K562 (cell line): ENCODE results near the gene UIMC1. TPM values are rescaled to one million over a fixed set of nuclear protein-coding genes. Genes with fewer than 3 reads are reported as not detected.

Source experiments
- DACH1 ChIP-seq: fragments of 450-650 bp; IDR thresholded peaks from 2 replicates; pipeline ENCODE4 v1.6.1; 2018; ENCODE audit not compliant: partially characterized antibody
- ETV6 ChIP-seq, 3 experiments: fragments of 150-350 bp in 1 of 3; sonication (generic) in 1 of 3; formaldehyde crosslinking in 1 of 3; IDR thresholded peaks; 2 replicates each; pipeline versions ENCODE4 v1.6.1 to v1.8.0; 2014 to 2022; ENCODE audit warnings: borderline replicate concordance in 2 of 3, low read depth in 2 of 3, antibody characterized with exemption in 1 of 3, low read length in 1 of 3, mild to moderate bottlenecking in 1 of 3, missing genetic modification reagents in 1 of 3
- FOSL1 ChIP-seq: fragments of 200-800 bp; sonication (Bioruptor generic); conservative IDR thresholded peaks from 2 replicates; pipeline ENCODE4 v1.6.1; 2016; ENCODE audit warnings: missing genetic modification characterization, missing compliant biosample characterization
- GABPB1 ChIP-seq: sonication (generic); formaldehyde crosslinking; IDR thresholded peaks from 2 replicates; pipeline ENCODE4 v1.8.0; 2022; ENCODE audit warnings: mild to moderate bottlenecking, missing genetic modification reagents
- HCFC1 ChIP-seq: IDR thresholded peaks from 2 replicates; pipeline ENCODE4 v1.6.1; 2012; ENCODE audit warnings: low read depth, low read length, improper control_type of control experiment
- KLF6 ChIP-seq: fragments of 250-450 bp; sonication (Bioruptor Pico); IDR thresholded peaks from 2 replicates; pipeline ENCODE4 v1.4.0; 2020; ENCODE audit warnings: mild to moderate bottlenecking, moderate library complexity, borderline replicate concordance
- LCOR ChIP-seq: sonication (generic); formaldehyde crosslinking; IDR thresholded peaks from 2 replicates; pipeline ENCODE4 v1.8.0; 2022; ENCODE audit warnings: mild to moderate bottlenecking, missing genetic modification reagents
- NFE2L1 ChIP-seq: fragments of 450-650 bp; IDR thresholded peaks from 2 replicates; pipeline ENCODE4 v1.6.1; 2016; ENCODE audit warnings: missing genetic modification characterization, low read depth, mild to moderate bottlenecking, missing compliant biosample characterization, moderate library complexity, borderline replicate concordance
- POLR2G ChIP-seq: fragments of 200-400 bp; formaldehyde crosslinking; IDR thresholded peaks from 2 replicates; pipeline ENCODE4 v1.6.1; 2017; ENCODE audit warnings: low read depth, mild to moderate bottlenecking, antibody characterized with exemption, low read length, moderate library complexity
- POLR2H ChIP-seq: IDR thresholded peaks from 2 replicates; pipeline ENCODE4 v1.6.1; 2016; ENCODE audit warnings: missing genetic modification characterization, low read depth, mild to moderate bottlenecking, control low read depth, missing compliant biosample characterization, moderate library complexity
- PTRF ChIP-seq: fragments of 450-650 bp; IDR thresholded peaks from 2 replicates; pipeline ENCODE4 v1.6.1; 2016; ENCODE audit warnings: mild to moderate bottlenecking, missing genetic modification characterization, missing compliant biosample characterization
- STAG1 ChIP-seq: sonication (generic); formaldehyde crosslinking; IDR thresholded peaks from 2 replicates; pipeline ENCODE4 v1.5.0; 2020; ENCODE audit warnings: missing genetic modification reagents, borderline replicate concordance
- ZNF263 ChIP-seq: sonication (generic); formaldehyde crosslinking; IDR thresholded peaks from 2 replicates; pipeline ENCODE4 v1.8.0; 2022; ENCODE audit warnings: mild to moderate bottlenecking, missing genetic modification reagents, borderline replicate concordance
- ZNF436 ChIP-seq: fragments of 250-450, 450-650 bp; sonication (Bioruptor Pico); formaldehyde crosslinking; IDR thresholded peaks from 2 replicates; pipeline ENCODE4 v1.7.0; 2020; ENCODE audit warnings: mild to moderate bottlenecking
- ZNF584 ChIP-seq: fragments of 200-800 bp; sonication (Bioruptor generic); IDR thresholded peaks from 2 replicates; pipeline ENCODE4 v1.6.1; 2016; ENCODE audit warnings: low read depth, mild to moderate bottlenecking, missing genetic modification characterization, missing compliant biosample characterization
- polyA plus RNA-seq, 8 experiments: library from polyadenylated mRNA; depleted of rRNA in 4 of 8; stranded (reverse) in 5 of 8; unstranded in 3 of 8; fragments of >200 nt; fragmentation: Nextera tagmentation in 2 of 8; fragmentation: Illumina TruSeq in 1 of 8; extraction: Ambion mirVana in 2 of 8; extraction: Trizol in 1 of 8; gene quantifications; 2 replicates each; pipeline versions ENCODE4 v1.2.1 to v1.2.3, GENCODE V29; 2011 to 2014; ENCODE audit warnings: inconsistent platforms in 1 of 8, missing spikeins in 1 of 8
- total RNA-seq, 7 experiments: library from RNA; depleted of rRNA in 6 of 7; stranded (reverse); fragments of >200 nt in 6 of 7; fragmentation: Illumina TruSeq in 2 of 7; extraction: Trizol in 2 of 7; gene quantifications; 2 replicates each; pipeline versions ENCODE4 v1.2.1 to v1.2.3, GENCODE V29; 2011 to 2021; ENCODE audit warnings: low replicate concordance in 1 of 7
- TF ChIP-seq, protein P1 (sequence below): fragments of 250-450 bp; sonication (Bioruptor Pico); IDR thresholded peaks from 2 replicates; pipeline ENCODE4 v1.5.0; 2020; ENCODE audit warnings: mild to moderate bottlenecking, borderline replicate concordance
- TF ChIP-seq, protein P2 (sequence below): fragments of 250-450 bp; sonication (Bioruptor Pico); IDR thresholded peaks from 2 replicates; pipeline ENCODE4 v1.4.0; 2020; ENCODE audit warnings: mild to moderate bottlenecking
- TF ChIP-seq, protein P3 (sequence below): sonication (generic); formaldehyde crosslinking; IDR thresholded peaks from 2 replicates; pipeline ENCODE4 v1.8.1; 2023; ENCODE audit warnings: mild to moderate bottlenecking, missing genetic modification reagents
- TF ChIP-seq, protein P4 (sequence below), 3 experiments: IDR thresholded peaks in 2 of 3; conservative IDR thresholded peaks in 1 of 3; 2 replicates each; pipeline ENCODE4 v1.5.1; 2011 to 2012; ENCODE audit warnings: low read length in 3 of 3, mild to moderate bottlenecking in 3 of 3, control low read depth in 2 of 3, improper control_type of control experiment in 1 of 3, inconsistent platforms in 1 of 3, low read depth in 1 of 3, mixed read lengths in 1 of 3, moderate library complexity in 1 of 3; ENCODE audit not compliant: insufficient read depth in 2 of 3

The UIMC1 gene
- total and polyA plus RNA-seq, 9 of the 15 experiments (the other 6 are each of a cell fraction or from before 2014, with no cell fraction given), result 14.9 to 51.7 (median 36.8) TPM

DNA sequence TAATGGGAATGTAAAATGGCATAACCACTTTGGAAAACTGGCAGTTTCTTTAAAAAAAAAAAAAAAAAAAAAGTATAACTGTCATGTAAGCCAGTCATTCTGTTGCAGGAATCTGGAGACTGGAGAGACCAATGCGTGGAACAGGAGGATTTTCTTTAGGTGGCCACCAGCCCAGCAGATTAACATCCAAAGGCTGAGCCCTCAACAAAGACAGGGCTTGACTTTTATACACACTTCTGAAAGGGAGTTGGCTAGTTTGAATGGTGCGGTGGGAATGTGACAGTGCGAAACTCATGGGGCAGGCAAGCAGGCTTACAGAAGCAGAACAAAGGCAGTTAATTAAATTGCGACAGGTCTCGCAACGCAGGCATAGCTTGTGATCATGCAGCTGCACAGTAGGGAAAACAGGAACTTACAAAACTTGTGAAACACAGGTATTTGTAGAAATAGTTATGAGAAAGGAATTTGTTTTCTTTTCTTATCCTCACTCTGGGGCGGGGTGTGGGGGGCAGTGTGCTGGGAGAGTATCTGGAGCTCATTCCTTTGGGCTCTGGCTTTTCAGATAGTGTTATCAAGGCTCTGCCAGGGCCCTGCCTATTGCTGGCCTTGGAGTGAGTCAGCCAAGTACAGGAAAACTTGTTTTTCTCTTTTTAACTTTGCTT is 12.0 kb downstream of the UIMC1 start (continued):
- 0 out of 2 replicates have a peak, but pooled peaks have one; percentile 3 for TF ChIP-seq NFE2L1 (tag)
- TF ChIP-seq ZNF436 (CRISPR knock-in tag), result no peak
- peak; percentile 83 for TF ChIP-seq LCOR
- peak; percentile 99 for TF ChIP-seq FOSL1 (tag)
- 0 out of 4 replicates have a peak, but pooled peaks of 1 of the 2 experiments have one; percentile 29 for TF ChIP-seq ETV6 (IDR thresholded peaks at IDR 0.05; ENCODE audit: borderline replicate concordance in 1 of 2, low read depth in 2 of 2, low read length in 1 of 2)
- no peak for TF ChIP-seq ETV6 (CRISPR knock-in tag; IDR thresholded peaks at IDR 0.05; ENCODE audit: borderline replicate concordance)
- peak; percentile 73; the same call in 1 of the 2 replicates for TF ChIP-seq KLF6 (CRISPR knock-in tag)
- TF ChIP-seq HCFC1, result no peak
- TF ChIP-seq, protein P1, sequence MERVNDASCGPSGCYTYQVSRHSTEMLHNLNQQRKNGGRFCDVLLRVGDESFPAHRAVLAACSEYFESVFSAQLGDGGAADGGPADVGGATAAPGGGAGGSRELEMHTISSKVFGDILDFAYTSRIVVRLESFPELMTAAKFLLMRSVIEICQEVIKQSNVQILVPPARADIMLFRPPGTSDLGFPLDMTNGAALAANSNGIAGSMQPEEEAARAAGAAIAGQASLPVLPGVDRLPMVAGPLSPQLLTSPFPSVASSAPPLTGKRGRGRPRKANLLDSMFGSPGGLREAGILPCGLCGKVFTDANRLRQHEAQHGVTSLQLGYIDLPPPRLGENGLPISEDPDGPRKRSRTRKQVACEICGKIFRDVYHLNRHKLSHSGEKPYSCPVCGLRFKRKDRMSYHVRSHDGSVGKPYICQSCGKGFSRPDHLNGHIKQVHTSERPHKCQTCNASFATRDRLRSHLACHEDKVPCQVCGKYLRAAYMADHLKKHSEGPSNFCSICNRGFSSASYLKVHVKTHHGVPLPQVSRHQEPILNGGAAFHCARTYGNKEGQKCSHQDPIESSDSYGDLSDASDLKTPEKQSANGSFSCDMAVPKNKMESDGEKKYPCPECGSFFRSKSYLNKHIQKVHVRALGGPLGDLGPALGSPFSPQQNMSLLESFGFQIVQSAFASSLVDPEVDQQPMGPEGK, result no peak
- peak; percentile 44; the same call in 1 of the 2 replicates for TF ChIP-seq POLR2H
- TF ChIP-seq, protein P2, sequence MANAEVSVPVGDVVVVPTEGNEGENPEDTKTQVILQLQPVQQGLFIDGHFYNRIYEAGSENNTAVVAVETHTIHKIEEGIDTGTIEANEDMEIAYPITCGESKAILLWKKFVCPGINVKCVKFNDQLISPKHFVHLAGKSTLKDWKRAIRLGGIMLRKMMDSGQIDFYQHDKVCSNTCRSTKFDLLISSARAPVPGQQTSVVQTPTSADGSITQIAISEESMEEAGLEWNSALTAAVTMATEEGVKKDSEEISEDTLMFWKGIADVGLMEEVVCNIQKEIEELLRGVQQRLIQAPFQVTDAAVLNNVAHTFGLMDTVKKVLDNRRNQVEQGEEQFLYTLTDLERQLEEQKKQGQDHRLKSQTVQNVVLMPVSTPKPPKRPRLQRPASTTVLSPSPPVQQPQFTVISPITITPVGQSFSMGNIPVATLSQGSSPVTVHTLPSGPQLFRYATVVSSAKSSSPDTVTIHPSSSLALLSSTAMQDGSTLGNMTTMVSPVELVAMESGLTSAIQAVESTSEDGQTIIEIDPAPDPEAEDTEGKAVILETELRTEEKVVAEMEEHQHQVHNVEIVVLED (CRISPR knock-in tag), result peak; percentile 24; the same call in 1 of the 2 replicates
- TF ChIP-seq POLR2G, result no peak
- TF ChIP-seq, protein P3, sequence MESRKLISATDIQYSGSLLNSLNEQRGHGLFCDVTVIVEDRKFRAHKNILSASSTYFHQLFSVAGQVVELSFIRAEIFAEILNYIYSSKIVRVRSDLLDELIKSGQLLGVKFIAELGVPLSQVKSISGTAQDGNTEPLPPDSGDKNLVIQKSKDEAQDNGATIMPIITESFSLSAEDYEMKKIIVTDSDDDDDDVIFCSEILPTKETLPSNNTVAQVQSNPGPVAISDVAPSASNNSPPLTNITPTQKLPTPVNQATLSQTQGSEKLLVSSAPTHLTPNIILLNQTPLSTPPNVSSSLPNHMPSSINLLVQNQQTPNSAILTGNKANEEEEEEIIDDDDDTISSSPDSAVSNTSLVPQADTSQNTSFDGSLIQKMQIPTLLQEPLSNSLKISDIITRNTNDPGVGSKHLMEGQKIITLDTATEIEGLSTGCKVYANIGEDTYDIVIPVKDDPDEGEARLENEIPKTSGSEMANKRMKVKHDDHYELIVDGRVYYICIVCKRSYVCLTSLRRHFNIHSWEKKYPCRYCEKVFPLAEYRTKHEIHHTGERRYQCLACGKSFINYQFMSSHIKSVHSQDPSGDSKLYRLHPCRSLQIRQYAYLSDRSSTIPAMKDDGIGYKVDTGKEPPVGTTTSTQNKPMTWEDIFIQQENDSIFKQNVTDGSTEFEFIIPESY (CRISPR knock-in tag), result no peak
- TF ChIP-seq STAG1 (CRISPR knock-in tag), result no peak
- TF ChIP-seq GABPB1 (CRISPR knock-in tag), result peak; percentile 54; the same call in 1 of the 2 replicates
- TF ChIP-seq, protein P4, sequence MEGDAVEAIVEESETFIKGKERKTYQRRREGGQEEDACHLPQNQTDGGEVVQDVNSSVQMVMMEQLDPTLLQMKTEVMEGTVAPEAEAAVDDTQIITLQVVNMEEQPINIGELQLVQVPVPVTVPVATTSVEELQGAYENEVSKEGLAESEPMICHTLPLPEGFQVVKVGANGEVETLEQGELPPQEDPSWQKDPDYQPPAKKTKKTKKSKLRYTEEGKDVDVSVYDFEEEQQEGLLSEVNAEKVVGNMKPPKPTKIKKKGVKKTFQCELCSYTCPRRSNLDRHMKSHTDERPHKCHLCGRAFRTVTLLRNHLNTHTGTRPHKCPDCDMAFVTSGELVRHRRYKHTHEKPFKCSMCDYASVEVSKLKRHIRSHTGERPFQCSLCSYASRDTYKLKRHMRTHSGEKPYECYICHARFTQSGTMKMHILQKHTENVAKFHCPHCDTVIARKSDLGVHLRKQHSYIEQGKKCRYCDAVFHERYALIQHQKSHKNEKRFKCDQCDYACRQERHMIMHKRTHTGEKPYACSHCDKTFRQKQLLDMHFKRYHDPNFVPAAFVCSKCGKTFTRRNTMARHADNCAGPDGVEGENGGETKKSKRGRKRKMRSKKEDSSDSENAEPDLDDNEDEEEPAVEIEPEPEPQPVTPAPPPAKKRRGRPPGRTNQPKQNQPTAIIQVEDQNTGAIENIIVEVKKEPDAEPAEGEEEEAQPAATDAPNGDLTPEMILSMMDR (IDR thresholded peaks at IDR 0.05 in 2 of 3, conservative IDR thresholded peaks at IDR 0.05 in 1 of 3; ENCODE audit: insufficient read depth in 2 of 3, low read depth in 1 of 3, low read length in 3 of 3), result no peak
- peak; percentile 9 for TF ChIP-seq DACH1
- no peak for TF ChIP-seq PTRF (tag)
- no peak for TF ChIP-seq ZNF584 (CRISPR knock-in tag)
- TF ChIP-seq ZNF263 (CRISPR knock-in tag), result no peak
